SK-N-SH (cell line): ENCODE results near the gene PHKA1. TPM values are rescaled to one million over a fixed set of nuclear protein-coding genes. Genes with fewer than 3 reads are reported as not detected.

Experiments
- CTCF ChIA-PET: fragments of 300-600, 350-600 bp; formaldehyde crosslinking; extraction: SDS; loops from one replicate; lab custom pipeline; 2021; lab: Yijun Ruan, JAX
- POLR2A ChIA-PET: fragments of 350-600 bp; sonication (Branson Sonifier 250); formaldehyde crosslinking; extraction: SDS; loops from one replicate; lab custom pipeline; 2020; ENCODE audit warnings: antibody characterized with exemption, inconsistent platforms; lab: Yijun Ruan, JAX
- DNase-seq: peaks from one replicate; pipeline ENCODE4 v3.0.0; 2012
- H2AFZ ChIP-seq: fragments of 200-600 bp; sonication (generic); 2 replicates; pipeline ENCODE4 v1.8.1; 2016; ENCODE audit warnings: antibody characterized with exemption, mild to moderate bottlenecking, low read depth
- H3F3A ChIP-seq: fragments of 200-600 bp; sonication (generic); replicated peaks from 2 replicates; pipeline ENCODE3; 2016; ENCODE audit warnings: antibody characterized with exemption, mild to moderate bottlenecking; ENCODE audit not compliant: insufficient read depth
- H3K27ac ChIP-seq, 2 experiments: fragments of 200-500 bp in 1 of 2; fragments of 200-600 bp in 1 of 2; sonication (Bioruptor generic) in 1 of 2; sonication (generic), shearing (Covaris generic) in 1 of 2; 2 replicates each; pipeline versions ENCODE4 v1.5.1 to v1.6.1; 2014 to 2016; ENCODE audit warnings: low read depth in 2 of 2, inconsistent platforms in 1 of 2, low read length in 1 of 2, mild to moderate bottlenecking in 1 of 2, mixed read lengths in 1 of 2
- H3K27me3 ChIP-seq: fragments of 200-600 bp; sonication (generic), shearing (Covaris generic); 2 replicates; pipeline ENCODE4 v1.6.1; 2016; ENCODE audit warnings: mixed run types; ENCODE audit not compliant: insufficient read depth
- H3K36me3 ChIP-seq, 2 experiments: fragments of 200-500 bp in 1 of 2; fragments of 200-600 bp in 1 of 2; sonication (Bioruptor generic) in 1 of 2; sonication (generic) in 1 of 2; replicated peaks in 1 of 2; 2 replicates each; pipeline versions ENCODE3 to v1.5.1; 2014 to 2016; ENCODE audit warnings: low read length in 1 of 2, mild to moderate bottlenecking in 1 of 2; ENCODE audit not compliant: insufficient read depth in 2 of 2, control insufficient read depth in 1 of 2
- H3K4me1 ChIP-seq, 2 experiments: fragments of 200-500 bp in 1 of 2; fragments of 200-600 bp in 1 of 2; sonication (Bioruptor generic) in 1 of 2; sonication (generic), shearing (Covaris generic) in 1 of 2; 2 replicates each; pipeline versions ENCODE4 v1.5.1 to v1.6.1; 2014 to 2016; ENCODE audit warnings: low read depth in 1 of 2, low read length in 1 of 2, mixed run types in 1 of 2; ENCODE audit not compliant: insufficient read depth in 2 of 2, control insufficient read depth in 1 of 2
- H3K4me2 ChIP-seq: fragments of 200-600 bp; sonication (generic), shearing (Covaris generic); 2 replicates; pipeline ENCODE4 v1.6.1; 2017; ENCODE audit warnings: mixed run types
- H3K4me3 ChIP-seq, 2 experiments: fragments of 200-500 bp in 1 of 2; fragments of 200-600 bp in 1 of 2; sonication (Bioruptor generic) in 1 of 2; sonication (generic), shearing (Covaris generic) in 1 of 2; 2 replicates each; pipeline versions ENCODE4 v1.5.1 to v1.8.1; 2014 to 2016; ENCODE audit warnings: low read depth in 2 of 2, inconsistent platforms in 1 of 2, low read length in 1 of 2, mild to moderate bottlenecking in 1 of 2, mixed read lengths in 1 of 2, moderate library complexity in 1 of 2
- H3K79me2 ChIP-seq: fragments of 200-600 bp; sonication (generic); 2 replicates; pipeline ENCODE4 v1.8.1; 2017; ENCODE audit warnings: mild to moderate bottlenecking; ENCODE audit not compliant: insufficient read depth
- H3K9ac ChIP-seq: fragments of 200-600 bp; sonication (generic); 2 replicates; pipeline ENCODE4 v1.6.1; 2017; ENCODE audit warnings: mixed run types
- H3K9me2 ChIP-seq: fragments of 200-600 bp; sonication (generic); 2 replicates; pipeline ENCODE4 v1.6.1; 2017; ENCODE audit warnings: mixed run types
- H3K9me3 ChIP-seq: fragments of 200-600 bp; sonication (generic); 2 replicates; pipeline ENCODE4 v1.6.1; 2017; ENCODE audit warnings: mixed run types, mild to moderate bottlenecking, moderate library complexity
- H4K20me1 ChIP-seq: fragments of 200-600 bp; sonication (generic); 2 replicates; pipeline ENCODE4 v1.6.1; 2017; ENCODE audit warnings: mild to moderate bottlenecking, mixed run types; ENCODE audit not compliant: insufficient read depth
- ELF1 ChIP-seq: IDR thresholded peaks from 2 replicates; pipeline ENCODE4 v1.4.0; 2012
- EZH2phosphoT487 ChIP-seq: fragments of 200-600 bp; sonication (generic); IDR thresholded peaks from 2 replicates; pipeline ENCODE4 v1.6.1; 2017; ENCODE audit warnings: low read depth, mixed run types, mild to moderate bottlenecking, antibody characterized with exemption, moderate library complexity, borderline replicate concordance
- FOSL2 ChIP-seq: IDR thresholded peaks from 2 replicates; pipeline ENCODE4 v1.4.0; 2012; ENCODE audit warnings: low read depth, mild to moderate bottlenecking, moderate library complexity, borderline replicate concordance
- FOXJ3 ChIP-seq: sonication (generic); formaldehyde crosslinking; IDR thresholded peaks from 2 replicates; pipeline ENCODE4 v1.5.1; 2020; ENCODE audit warnings: mild to moderate bottlenecking, missing genetic modification reagents
- IRF3 ChIP-seq: fragments of 150-350 bp; IDR thresholded peaks from 2 replicates; pipeline ENCODE4 v1.6.1; 2016; ENCODE audit warnings: mild to moderate bottlenecking, low read depth, low read length
- REST ChIP-seq: IDR thresholded peaks from 2 replicates; pipeline ENCODE4 v1.6.1; 2012; ENCODE audit warnings: mild to moderate bottlenecking, low read depth, low read length, moderate library complexity
- RFX5 ChIP-seq: IDR thresholded peaks from 2 replicates; pipeline ENCODE4 v1.6.1; 2012; ENCODE audit warnings: mild to moderate bottlenecking, improper control_type of control experiment, low read length
- RXRA ChIP-seq: IDR thresholded peaks from 2 replicates; pipeline ENCODE4 v1.4.0; 2012; ENCODE audit warnings: low read depth, mild to moderate bottlenecking, borderline replicate concordance
- TAF1 ChIP-seq: IDR thresholded peaks from 2 replicates; pipeline ENCODE4 v1.6.1; 2012; ENCODE audit warnings: low read depth, mild to moderate bottlenecking, low read length, moderate library complexity, borderline replicate concordance
- TEAD4 ChIP-seq: IDR thresholded peaks from 2 replicates; pipeline ENCODE4 v1.4.0; 2012; ENCODE audit warnings: mild to moderate bottlenecking, borderline replicate concordance; ENCODE audit not compliant: insufficient read depth
- ZBTB33 ChIP-seq: IDR thresholded peaks from 2 replicates; pipeline ENCODE4 v1.4.0; 2012; ENCODE audit warnings: low read depth, borderline replicate concordance
- WGBS: methylation state at CpG from one replicate; pipeline ENCODE4 v1.1.6; 2017; ENCODE audit warnings: low lambda C conversion rate; 5-methylcytosine and 5-hydroxymethylcytosine counted together
- polyA plus RNA-seq, 3 experiments: library from polyadenylated mRNA; depleted of rRNA; stranded (reverse); fragments of >200 nt; gene quantifications; 2 replicates each; pipeline ENCODE4 v1.2.3, GENCODE V29; 2012

The PHKA1 gene
- polyA plus RNA-seq, 1 of the 3 experiments (the other 2 are of a cell fraction): 4.8 TPM

DNA sequence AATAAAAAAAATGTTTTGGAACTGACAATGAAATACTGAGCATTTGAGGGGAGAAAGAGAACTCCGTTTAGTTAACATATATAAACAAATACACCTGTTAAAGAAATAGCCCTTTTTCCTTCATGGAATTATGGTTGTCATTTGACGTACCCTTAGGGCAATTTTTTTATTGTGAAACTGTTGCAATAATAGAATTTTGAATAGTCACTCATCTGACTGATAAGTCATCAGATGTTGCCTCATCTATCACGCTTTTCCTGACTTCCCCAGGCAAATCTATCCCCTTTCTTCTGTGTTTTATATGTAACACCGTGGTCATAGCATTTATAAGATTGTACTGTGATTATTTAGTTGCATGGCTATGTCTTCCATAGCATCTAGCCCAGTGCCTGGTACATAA lies 72.5 kb downstream of the PHKA1 start:
- Histone ChIP-seq H3K4me1 (no peaks in the 10 kb centered on the region), H3K9me2 (no peaks in the 10 kb centered on the region), H3F3A (no peaks in the 10 kb centered on the region), H2AFZ (no peak overlapping the region), H3K9ac (no peak overlapping the region), H3K36me3 (peaks cover 0 to 9% of the 10 kb centered on the region in 2 experiments), H3K4me2 (no peak overlapping the region), H3K27me3 (no peaks in the 10 kb centered on the region), H3K4me3 (no peak overlapping the region), H4K20me1 (no peaks in the 10 kb centered on the region), H3K79me2 (no peaks in the 10 kb centered on the region), H3K27ac (no peak overlapping the region), H3K9me3 (no peaks in the 10 kb centered on the region)
- DNase-seq: no peak
- 39% methylated on average over 4 of the region's 4 CpGs for WGBS
- ChIA-PET POLR2A (no interaction called here), CTCF (no interaction called here)
- TF ChIP-seq RFX5 (no peak), TEAD4 (no peak), RXRA (no peak), TAF1 (no peak), FOXJ3 (CRISPR knock-in tag) (no peak), REST (no peak), EZH2phosphoT487 (no peak), ZBTB33 (no peak), FOSL2 (no peak), IRF3 (no peak), ELF1 (no peak)
